GM08714 (cell line): ENCODE data around the gene TRMT44.

ENCODE experiments used
- H3K4me3 ChIP-seq: fragments of 200-500 bp; sonication (Bioruptor generic); 2 replicates; pipeline ENCODE4 v1.5.1; 2014; ENCODE audit warnings: mild to moderate bottlenecking, low read length, inconsistent platforms
- ZNF274 ChIP-seq: IDR thresholded peaks from 2 replicates; pipeline ENCODE4 v1.6.1; 2012; ENCODE audit warnings: mild to moderate bottlenecking, low read depth, low read length

Gene TRMT44

DNA sequence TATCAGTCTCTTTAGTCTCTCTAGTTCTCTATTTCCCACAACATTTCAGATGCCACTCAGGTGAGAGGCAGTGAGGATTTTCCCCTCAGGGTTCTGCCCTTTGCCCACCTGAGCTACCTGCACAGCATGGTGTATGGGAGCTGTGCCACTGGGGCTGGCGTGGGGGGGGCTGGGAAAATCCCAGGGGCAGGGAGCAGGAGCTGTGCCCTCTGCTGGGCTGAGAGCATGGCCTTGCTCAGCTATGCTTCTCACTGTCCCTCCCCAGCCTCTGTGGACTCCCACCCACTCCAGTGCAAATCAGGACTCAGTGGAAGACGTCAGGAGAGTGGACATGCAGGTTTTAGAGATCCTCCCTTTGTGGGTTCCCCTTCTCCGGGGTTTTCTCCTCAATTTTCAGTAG lies 57.2 kb downstream of the TRMT44 start:
- no peak for TF ChIP-seq ZNF274
- no peak overlapping the region for H3K4me3 ChIP-seq

DNA sequence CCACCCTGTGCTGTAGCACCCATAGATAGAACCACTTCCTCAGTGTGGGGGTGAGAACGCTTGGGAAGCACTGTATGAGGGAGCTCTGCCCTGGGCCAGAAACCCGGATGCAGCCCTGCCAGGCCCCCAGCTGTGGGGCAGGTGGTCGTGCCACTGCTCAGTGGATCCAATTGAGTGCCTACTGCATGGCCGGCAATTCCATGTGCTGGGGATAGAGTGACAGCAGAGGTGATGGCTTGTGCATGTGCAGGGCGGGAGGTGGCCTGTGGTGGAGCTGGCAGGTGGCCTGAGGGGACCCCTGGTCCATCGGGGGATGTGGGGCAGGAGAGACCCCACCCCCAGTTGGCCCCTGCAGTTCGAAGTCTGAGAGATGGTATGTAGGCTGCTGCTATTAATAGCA lies 60.4 kb downstream of the TRMT44 start:
- no peak for TF ChIP-seq ZNF274
- no peak overlapping the region for H3K4me3 ChIP-seq

DNA sequence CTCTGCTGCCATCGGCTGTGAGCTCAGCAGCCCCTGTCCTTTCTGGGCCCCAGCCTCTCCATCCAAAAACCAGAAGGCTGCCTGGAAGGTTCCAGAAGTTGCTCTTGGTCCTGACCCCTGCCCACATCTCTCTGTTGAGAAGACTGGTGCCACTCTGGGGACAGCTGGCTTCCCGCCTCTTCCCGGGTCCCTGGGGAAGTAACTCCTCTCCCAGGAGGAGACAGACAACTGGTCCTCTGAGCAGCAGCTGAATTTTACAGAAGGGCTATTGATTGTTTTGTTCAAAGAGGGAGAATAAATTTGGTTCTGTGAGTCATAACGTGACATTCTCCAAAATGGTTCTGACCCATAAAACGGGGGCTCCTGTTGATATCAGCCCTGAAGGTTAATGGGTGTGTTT lies 61.2 kb downstream of the TRMT44 start:
- no peak overlapping the region for H3K4me3 ChIP-seq
- no peak for TF ChIP-seq ZNF274

DNA sequence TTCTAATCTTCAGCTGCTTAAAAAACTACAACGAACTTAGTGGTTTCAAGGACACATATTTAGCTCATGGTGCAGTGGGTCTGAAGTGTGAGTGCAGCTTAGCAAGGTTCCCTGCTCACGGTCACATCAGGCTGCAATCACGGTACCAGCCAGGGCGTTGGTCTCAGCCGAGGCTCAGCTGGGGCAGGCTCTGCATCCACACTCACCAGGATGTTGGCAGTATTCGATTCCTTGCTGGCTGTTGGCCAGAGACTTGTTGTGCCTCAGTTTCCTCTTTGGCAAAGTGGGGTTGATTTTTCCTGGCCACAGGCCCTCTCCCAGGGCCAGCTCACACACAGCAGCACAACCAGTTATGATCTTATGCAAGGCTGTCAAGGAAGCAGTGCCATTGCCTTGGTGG lies 61.8 kb downstream of the TRMT44 start:
- no peak overlapping the region for H3K4me3 ChIP-seq
- no peak for TF ChIP-seq ZNF274

DNA sequence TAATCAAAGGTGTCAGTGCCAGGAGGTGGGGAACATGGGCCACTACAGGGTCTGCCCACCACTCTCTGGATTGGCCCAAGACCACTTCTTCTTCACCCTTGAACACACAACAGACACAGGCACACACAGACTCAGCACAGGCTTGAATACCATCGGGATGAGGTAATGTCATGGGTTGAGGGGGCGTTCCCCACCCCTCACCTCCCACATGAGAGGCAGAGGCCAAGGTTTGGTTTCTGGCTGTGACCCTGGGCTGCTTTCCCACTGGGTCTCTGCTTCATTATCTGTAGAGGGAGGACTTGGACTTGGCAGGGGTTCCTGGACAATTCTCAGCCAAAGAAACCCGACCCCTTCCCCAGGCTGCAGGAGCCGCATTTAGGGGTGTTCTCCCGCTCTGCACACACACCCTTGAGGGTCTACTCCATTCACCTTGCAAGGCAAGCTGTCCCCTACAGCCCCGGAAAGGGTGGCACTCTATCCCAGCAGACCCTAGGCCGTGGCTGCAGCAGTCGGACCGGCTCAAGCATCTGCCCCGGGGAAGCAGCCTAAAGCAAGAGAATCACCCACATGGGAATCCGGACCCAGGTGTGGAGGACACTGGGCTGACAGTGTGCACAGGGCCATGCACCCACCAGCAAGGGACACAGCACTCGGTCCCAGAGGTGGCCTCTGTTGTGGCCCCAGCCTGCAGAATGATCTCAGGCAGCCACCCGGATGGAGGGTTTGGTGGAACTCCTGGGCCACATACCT lies 62.4 kb downstream of the TRMT44 start:
- TF ChIP-seq ZNF274 = no peak
- H3K4me3 ChIP-seq = no peak overlapping the region

DNA sequence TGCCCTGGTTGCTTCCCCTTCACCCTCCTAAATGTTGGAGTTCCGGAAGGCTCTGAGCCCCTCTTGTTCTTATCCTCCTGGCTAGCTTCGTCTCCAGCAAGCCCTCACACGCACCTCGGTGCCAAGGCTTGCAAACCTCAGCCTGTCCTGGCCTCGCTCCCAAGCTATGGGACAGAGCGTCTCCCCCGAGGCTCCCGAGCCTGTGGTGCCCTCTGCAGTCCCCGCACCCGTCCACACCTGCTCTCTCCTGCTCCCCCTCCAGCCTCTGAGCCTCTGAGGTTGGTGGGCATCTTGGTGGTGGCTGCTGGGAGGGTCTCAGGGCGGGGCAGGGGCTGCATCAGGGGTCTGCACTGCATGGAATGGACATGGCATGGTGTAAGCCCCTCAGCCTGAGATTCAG lies 63.2 kb downstream of the TRMT44 start:
- no peak overlapping the region for H3K4me3 ChIP-seq
- TF ChIP-seq ZNF274 = no peak

DNA sequence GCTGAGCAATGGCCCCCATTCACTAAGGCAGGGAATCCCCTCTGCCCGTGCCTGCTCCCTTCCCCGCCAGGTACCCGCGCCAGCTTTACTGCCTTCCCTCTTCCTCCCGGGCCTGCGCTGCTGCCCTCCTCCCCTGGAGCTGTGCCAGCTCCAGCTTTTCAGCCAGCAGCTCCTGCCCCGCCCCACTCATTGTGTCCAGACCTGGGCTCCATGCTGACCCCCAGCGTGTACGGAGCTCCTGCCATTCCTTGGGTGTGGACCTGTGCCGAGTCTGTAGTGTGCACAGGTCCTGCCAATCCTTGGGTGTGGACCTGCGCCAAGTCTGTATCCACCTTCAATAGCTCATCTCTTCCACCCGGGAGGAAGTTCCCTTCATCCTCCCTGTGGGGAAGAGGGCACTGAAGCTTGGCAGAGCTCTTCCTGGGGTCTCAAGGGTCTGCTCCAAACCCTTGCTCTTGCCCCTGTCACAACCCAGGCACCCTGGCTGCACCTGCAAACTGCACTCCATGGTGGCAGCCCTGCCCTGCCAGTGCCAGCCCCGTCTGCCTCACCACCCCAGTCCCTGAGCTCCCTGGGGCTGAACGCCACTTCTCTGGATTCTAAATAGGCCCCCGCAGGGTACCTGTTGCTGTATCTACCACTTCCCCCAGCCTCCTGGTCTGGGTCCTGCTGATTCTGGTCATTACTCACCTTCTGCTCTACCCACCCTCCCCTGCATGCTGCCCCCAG lies 63.9 kb downstream of the TRMT44 start:
- TF ChIP-seq ZNF274 = no peak

DNA sequence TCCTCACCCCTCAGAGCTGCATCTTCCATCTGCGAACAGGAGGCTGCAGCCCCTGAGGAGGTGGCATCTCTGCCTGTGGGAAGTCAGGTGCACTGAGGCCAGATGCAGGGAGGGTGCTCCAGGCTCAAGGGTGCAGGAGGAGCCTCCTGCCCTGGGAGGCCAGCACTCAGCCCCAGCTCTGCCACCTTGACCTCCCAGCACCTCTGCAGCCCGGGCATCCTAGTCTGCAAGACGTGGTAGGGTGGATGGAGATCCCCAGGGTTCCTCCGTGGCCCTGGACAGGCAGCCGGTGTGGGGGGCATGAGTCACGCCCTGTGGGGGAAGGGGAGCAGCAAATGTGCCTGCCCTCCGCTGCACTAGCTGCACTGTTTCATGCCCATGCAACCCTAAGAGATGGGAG lies 64.7 kb downstream of the TRMT44 start:
- no peak overlapping the region for H3K4me3 ChIP-seq
- TF ChIP-seq ZNF274 = no peak

More for the DNA sequence above, 63.9 kb downstream of the TRMT44 start:
- H3K4me3 ChIP-seq = no peak overlapping the region

DNA sequence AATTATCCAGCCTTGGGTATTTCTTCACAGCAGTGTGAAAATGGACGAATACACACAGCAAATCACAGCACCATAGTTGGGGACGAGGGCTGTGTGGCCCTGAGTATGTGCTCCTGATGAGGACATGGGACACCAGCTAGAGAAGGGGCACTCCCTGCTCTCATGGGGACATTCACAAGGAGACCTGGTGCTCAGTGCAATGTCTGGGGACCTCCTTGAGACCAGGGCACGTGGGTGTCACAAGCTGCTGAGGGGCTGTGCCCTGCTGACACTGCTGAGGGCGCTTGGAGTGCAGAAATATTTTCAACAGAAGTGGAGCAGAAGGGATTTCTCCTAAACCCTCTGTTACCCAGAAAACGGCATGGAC lies 65.4 kb downstream of the TRMT44 start:
- TF ChIP-seq ZNF274 = no peak
- no peak overlapping the region for H3K4me3 ChIP-seq

DNA sequence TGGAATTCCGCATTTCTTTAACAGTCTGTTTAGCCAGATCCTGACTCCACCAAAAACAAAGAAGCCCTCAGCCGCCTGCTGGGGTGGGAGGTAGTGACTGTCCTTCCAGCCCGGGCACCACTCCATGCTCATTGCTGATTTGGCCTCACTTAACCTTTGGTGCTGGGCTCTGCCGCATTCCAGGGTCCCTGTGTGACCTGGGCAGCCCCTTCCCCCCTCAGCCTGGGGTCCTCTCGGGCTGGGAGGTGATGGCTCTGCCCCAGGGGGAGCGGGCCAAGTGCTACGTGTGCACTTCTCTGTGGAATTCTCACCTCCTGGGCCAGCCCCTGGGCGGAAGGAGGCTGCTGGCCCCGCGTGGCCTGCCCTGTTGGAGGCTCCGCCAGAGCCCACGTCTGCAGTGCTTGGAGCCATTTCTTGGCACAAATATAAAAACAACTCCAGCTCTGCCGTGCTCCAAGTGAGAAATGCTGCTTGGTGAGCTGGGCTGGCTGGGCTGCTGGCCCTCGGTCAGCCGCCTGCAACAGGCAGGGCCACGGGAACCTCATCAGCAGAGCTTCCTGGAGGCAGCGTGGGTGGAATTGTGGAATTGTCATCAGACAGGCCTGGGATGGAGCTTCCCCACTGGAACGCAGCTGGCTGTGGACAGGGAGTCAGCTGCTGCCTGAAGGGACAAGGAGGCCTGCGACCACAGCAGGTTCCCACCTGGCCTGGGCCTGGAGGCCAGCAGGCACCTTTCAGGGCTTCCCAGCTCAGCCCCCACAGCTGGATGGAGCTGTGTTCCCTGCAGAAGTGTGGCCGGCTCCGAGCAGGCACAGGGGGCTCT lies 66.0 kb downstream of the TRMT44 start:
- no peak for TF ChIP-seq ZNF274
- no peak overlapping the region for H3K4me3 ChIP-seq

DNA sequence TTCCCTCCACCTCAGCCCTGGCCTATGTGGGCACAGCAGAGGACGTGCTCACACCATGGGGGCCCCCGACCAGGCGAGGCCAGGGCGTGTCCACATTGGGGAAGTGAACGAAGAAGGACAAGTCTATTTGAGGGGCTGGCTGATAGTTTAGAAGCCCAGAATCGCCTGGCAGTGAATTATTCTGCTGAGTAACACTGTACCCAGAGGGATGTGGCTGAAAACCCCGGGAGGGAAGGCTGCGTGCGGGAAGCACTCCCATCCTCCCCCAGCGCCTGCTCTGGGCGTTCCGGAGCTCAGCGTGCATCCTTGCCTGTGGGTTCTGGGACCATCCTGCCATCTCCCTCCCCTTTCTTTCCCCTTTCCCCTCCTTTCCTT lies 66.6 kb downstream of the TRMT44 start:
- TF ChIP-seq ZNF274 = no peak
- no peak overlapping the region for H3K4me3 ChIP-seq

DNA sequence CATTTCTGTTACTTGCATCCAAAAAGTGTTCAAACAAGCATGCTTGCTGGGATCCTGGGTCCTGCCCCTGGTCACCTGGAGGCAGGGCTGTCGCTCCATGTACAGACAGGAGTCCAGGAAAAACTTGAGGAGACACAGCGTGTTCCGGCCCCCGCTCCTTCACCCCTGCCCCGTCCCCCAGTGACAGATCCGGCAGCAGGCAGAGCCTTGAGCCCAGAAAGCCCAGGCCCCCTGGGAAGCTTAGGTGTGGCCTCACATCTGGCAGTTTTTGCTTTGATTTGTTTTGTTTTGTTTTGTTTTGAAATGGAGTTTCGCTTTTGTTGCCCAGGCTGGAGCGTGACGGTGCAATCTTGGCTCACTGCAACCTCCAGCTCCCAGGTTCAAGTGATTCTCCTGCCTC lies 67.0 kb downstream of the TRMT44 start:
- no peak for TF ChIP-seq ZNF274
- H3K4me3 ChIP-seq = no peak overlapping the region

DNA sequence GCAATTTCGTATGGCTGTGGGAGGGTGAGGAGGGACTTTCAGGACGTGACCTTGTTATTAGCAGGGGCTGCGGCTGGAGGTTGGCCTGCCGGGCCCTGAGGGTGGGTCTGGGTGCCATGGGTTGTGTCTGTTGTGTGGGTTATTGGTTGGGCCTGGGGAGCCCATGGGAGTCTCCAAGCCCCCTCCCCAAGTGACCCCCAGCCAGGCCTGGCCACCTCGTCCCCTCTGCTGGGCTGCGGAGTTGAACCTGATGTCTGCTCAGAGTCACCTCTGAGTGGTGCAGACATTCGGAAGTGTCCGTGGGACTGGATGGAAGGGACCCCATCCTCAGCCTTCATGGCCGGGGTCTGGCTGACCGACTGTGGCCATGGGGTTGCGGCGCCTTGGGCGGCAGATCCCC lies 67.7 kb downstream of the TRMT44 start:
- no peak for TF ChIP-seq ZNF274

DNA sequence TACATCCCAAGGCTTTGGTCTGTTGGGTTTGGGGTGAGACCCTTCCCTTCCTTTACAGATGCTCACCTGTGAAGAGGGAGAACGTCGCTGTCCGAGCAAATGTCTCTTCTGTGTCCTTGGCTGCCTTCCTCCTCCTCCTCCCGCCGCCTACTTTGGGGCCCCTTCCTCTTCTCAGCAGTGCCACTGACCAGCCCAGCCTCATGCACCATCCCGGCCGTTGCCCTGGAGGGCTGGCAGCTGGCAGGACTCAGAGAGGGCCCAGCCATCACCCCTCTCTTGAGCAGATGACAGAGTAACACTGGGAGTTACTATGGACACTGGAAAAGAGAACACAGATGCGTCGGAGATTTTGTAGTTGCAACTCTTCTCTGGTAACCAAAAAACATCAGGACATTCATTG lies 68.2 kb downstream of the TRMT44 start:
- H3K4me3 ChIP-seq = no peak overlapping the region
- TF ChIP-seq ZNF274 = no peak

More for the DNA sequence above, 67.7 kb downstream of the TRMT44 start:
- no peak overlapping the region for H3K4me3 ChIP-seq
